Activated T-cell treated with anti-CD3 and anti-CD28 coated beads, Interleukin-2, amount 50 U/mL, for 4 hours (primary cell): ENCODE measurements around the gene BMX. TPM values are rescaled to one million over a fixed set of nuclear protein-coding genes. Genes with fewer than 3 reads are reported as not detected.

Experiments
- ATAC-seq, 2 donors: fragments of 200-7000 bp; cut with Tn5 transposase; one replicate each; pipeline ENCODE4 v1.10.0; 2021
- DNase-seq: peaks from one replicate; pipeline ENCODE4 v3.0.0-alpha.2; 2020
- H3K27me3 Mint-ChIP-seq: one replicate; pipeline ENCODE4 v1.8.0; 2021; ENCODE audit warnings: low read depth, mixed read lengths
- H3K36me3 Mint-ChIP-seq: one replicate; pipeline ENCODE4 v1.8.0; 2022; ENCODE audit warnings: mixed read lengths; ENCODE audit not compliant: insufficient read depth
- H3K4me1 Mint-ChIP-seq: one replicate; pipeline ENCODE4 v1.8.0; 2021; ENCODE audit warnings: low read depth, mixed read lengths
- H3K4me3 Mint-ChIP-seq: one replicate; pipeline ENCODE4 v1.8.0; 2021; ENCODE audit warnings: mild to moderate bottlenecking, moderate library complexity, mixed read lengths
- H3K9me3 Mint-ChIP-seq: one replicate; pipeline ENCODE4 v1.8.0; 2021; ENCODE audit warnings: mixed read lengths
- total RNA-seq, 3 donors: library from RNA; stranded (reverse); gene quantifications; one replicate each; pipeline ENCODE4 v1.2.1, GENCODE V29; 2021

Gene BMX
- total RNA-seq, 3 donors from 2014 or later = not detected

GRCh38 chrX:15524417-15524816, 23.8 kb downstream of the BMX start:
- ATAC-seq = no peak
- H3K4me1 Mint-ChIP-seq = no peaks in the 10 kb centered on the region
- no peaks in the 10 kb centered on the region for H3K9me3 Mint-ChIP-seq
- H3K36me3 Mint-ChIP-seq = no peaks in the 10 kb centered on the region
- peaks cover 3% of the 10 kb centered on the region for H3K27me3 Mint-ChIP-seq
- H3K4me3 Mint-ChIP-seq = no peak overlapping the region
- DNase-seq = no peak

GRCh38 chrX:15525664-15526416, 25.2 kb downstream of the BMX start:
- Mint-ChIP-seq H3K4me3 (no peak overlapping the region), H3K27me3 (peaks cover 3% of the 10 kb centered on the region), H3K4me1 (no peaks in the 10 kb centered on the region), H3K36me3 (no peaks in the 10 kb centered on the region), H3K9me3 (no peaks in the 10 kb centered on the region)
- ATAC-seq (no peak), DNase-seq (no peak)

GRCh38 chrX:15529165-15529564, 28.6 kb downstream of the BMX start:
- Mint-ChIP-seq H3K4me1 (no peaks in the 10 kb centered on the region), H3K4me3 (no peak overlapping the region), H3K36me3 (no peaks in the 10 kb centered on the region), H3K27me3 (no peaks in the 10 kb centered on the region), H3K9me3 (no peaks in the 10 kb centered on the region)
- DNase-seq (no peak), ATAC-seq (no peak)

- H3K4me3 Mint-ChIP-seq = no peak overlapping the region
- no peak for DNase-seq
- H3K36me3 Mint-ChIP-seq = no peaks in the 10 kb centered on the region
- no peaks in the 10 kb centered on the region for H3K27me3 Mint-ChIP-seq
- no peak for ATAC-seq
- no peaks in the 10 kb centered on the region for H3K4me1 Mint-ChIP-seq
- H3K9me3 Mint-ChIP-seq = no peaks in the 10 kb centered on the region
These were observed 29.7 kb downstream of the BMX start for GRCh38 chrX:15530318-15530717.

- Mint-ChIP-seq H3K4me3 (no peak overlapping the region), H3K9me3 (no peaks in the 10 kb centered on the region), H3K27me3 (no peaks in the 10 kb centered on the region), H3K4me1 (no peaks in the 10 kb centered on the region), H3K36me3 (no peaks in the 10 kb centered on the region)
- ATAC-seq (no peak), DNase-seq (no peak)
These were observed 46.1 kb downstream of the BMX start for GRCh38 chrX:15546745-15547144.

GRCh38 chrX:15547356-15547755, 46.7 kb downstream of the BMX start:
- Mint-ChIP-seq H3K9me3 (no peaks in the 10 kb centered on the region), H3K36me3 (no peaks in the 10 kb centered on the region), H3K4me1 (no peaks in the 10 kb centered on the region), H3K4me3 (no peak overlapping the region), H3K27me3 (no peaks in the 10 kb centered on the region)
- DNase-seq (no peak), ATAC-seq (no peak)

- no peak overlapping the region for H3K4me3 Mint-ChIP-seq
- no peaks in the 10 kb centered on the region for H3K9me3 Mint-ChIP-seq
- no peaks in the 10 kb centered on the region for H3K36me3 Mint-ChIP-seq
- H3K27me3 Mint-ChIP-seq = no peaks in the 10 kb centered on the region
- no peak for ATAC-seq
- no peaks in the 10 kb centered on the region for H3K4me1 Mint-ChIP-seq
- DNase-seq = no peak
These were observed 48.8 kb downstream of the BMX start for GRCh38 chrX:15549189-15550012.

- Mint-ChIP-seq H3K27me3 (no peaks in the 10 kb centered on the region), H3K4me3 (no peak overlapping the region), H3K36me3 (no peaks in the 10 kb centered on the region), H3K9me3 (no peaks in the 10 kb centered on the region), H3K4me1 (no peaks in the 10 kb centered on the region)
- DNase-seq (no peak), ATAC-seq (no peak)
These were observed 58.6 kb downstream of the BMX start for GRCh38 chrX:15559227-15559626.

GRCh38 chrX:15560924-15561323, 60.3 kb downstream of the BMX start:
- no peaks in the 10 kb centered on the region for H3K9me3 Mint-ChIP-seq
- no peak overlapping the region for H3K4me3 Mint-ChIP-seq
- H3K36me3 Mint-ChIP-seq = no peaks in the 10 kb centered on the region
- no peak for DNase-seq
- no peaks in the 10 kb centered on the region for H3K4me1 Mint-ChIP-seq
- ATAC-seq = no peak
- H3K27me3 Mint-ChIP-seq = peaks cover 3% of the 10 kb centered on the region

- no peak for DNase-seq
- Mint-ChIP-seq H3K4me1 (no peaks in the 10 kb centered on the region), H3K36me3 (no peaks in the 10 kb centered on the region), H3K9me3 (no peaks in the 10 kb centered on the region), H3K4me3 (no peak overlapping the region), H3K27me3 (peaks cover 8% of the 10 kb centered on the region)
- no peak for ATAC-seq
These were observed 62.4 kb downstream of the BMX start for GRCh38 chrX:15563056-15563455.

- no peaks in the 10 kb centered on the region for H3K36me3 Mint-ChIP-seq
These were observed 64.5 kb downstream of the BMX start for GRCh38 chrX:15564981-15565579.

GRCh38 chrX:15566244-15566643, 65.6 kb downstream of the BMX start:
- Mint-ChIP-seq H3K4me3 (no peak overlapping the region), H3K27me3 (peaks cover 10% of the 10 kb centered on the region)

More at GRCh38 chrX:15564981-15565579, 64.5 kb downstream of the BMX start:
- ATAC-seq = no peak
- DNase-seq = peak; percentile 5
- no peaks in the 10 kb centered on the region for H3K4me1 Mint-ChIP-seq
- H3K9me3 Mint-ChIP-seq = no peaks in the 10 kb centered on the region
- peaks cover 8% of the 10 kb centered on the region for H3K27me3 Mint-ChIP-seq
- H3K4me3 Mint-ChIP-seq = no peak overlapping the region

GRCh38 chrX:15567267-15567666, 66.7 kb downstream of the BMX start:
- H3K4me1 Mint-ChIP-seq = no peaks in the 10 kb centered on the region
- H3K9me3 Mint-ChIP-seq = no peaks in the 10 kb centered on the region
- no peak for ATAC-seq
- H3K27me3 Mint-ChIP-seq = peaks cover 10% of the 10 kb centered on the region
- no peak for DNase-seq
- H3K36me3 Mint-ChIP-seq = no peaks in the 10 kb centered on the region
- H3K4me3 Mint-ChIP-seq = no peak overlapping the region

More at GRCh38 chrX:15566244-15566643, 65.6 kb downstream of the BMX start:
- Mint-ChIP-seq H3K36me3 (no peaks in the 10 kb centered on the region), H3K9me3 (no peaks in the 10 kb centered on the region), H3K4me1 (no peaks in the 10 kb centered on the region)
- ATAC-seq (no peak), DNase-seq (no peak)

GRCh38 chrX:15567886-15568616, 67.4 kb downstream of the BMX start:
- H3K36me3 Mint-ChIP-seq = no peaks in the 10 kb centered on the region

More at GRCh38 chrX:15567886-15568616, 67.4 kb downstream of the BMX start:
- no peaks in the 10 kb centered on the region for H3K4me1 Mint-ChIP-seq
- peaks cover 10% of the 10 kb centered on the region for H3K27me3 Mint-ChIP-seq
- DNase-seq (no peak), ATAC-seq (no peak)
- no peak overlapping the region for H3K4me3 Mint-ChIP-seq
- H3K9me3 Mint-ChIP-seq = no peaks in the 10 kb centered on the region
